RWPE2 (cell line): ENCODE measurements around the gene TRMT10A.
"Not testable (repeated sequence)": the region's sequence is repeated elsewhere in the genome, so short reads cannot be mapped to it uniquely, and the experiment has no call there.

Experiments used
- ATAC-seq: fragments of 200-7000 bp; cut with Tn5 transposase; 3 replicates; pipeline ENCODE4 v1.9.1; 2021; ENCODE audit warnings: low read depth
- DNase-seq: peaks from one replicate; pipeline ENCODE4 v3.0.0-alpha.2; 2020; ENCODE audit warnings: low spot score
- H3K27ac ChIP-seq: fragments of 450-650 bp; 2 replicates; pipeline ENCODE4 v1.5.1; 2017; ENCODE audit warnings: mild to moderate bottlenecking; ENCODE audit not compliant: poor library complexity, severe bottlenecking
- H3K27me3 ChIP-seq: fragments of 250-450 bp; sonication (Bioruptor Pico); 2 replicates; pipeline ENCODE4 v1.5.1; 2021; ENCODE audit warnings: mild to moderate bottlenecking, moderate library complexity; ENCODE audit not compliant: insufficient read depth, poor library complexity, severe bottlenecking
- H3K36me3 ChIP-seq: fragments of 250-450 bp; sonication (Bioruptor Pico); 2 replicates; pipeline ENCODE4 v1.5.1; 2020; ENCODE audit warnings: low read depth, mild to moderate bottlenecking, moderate library complexity
- H3K4me1 ChIP-seq: fragments of 250-450 bp; sonication (Bioruptor Pico); 2 replicates; pipeline ENCODE4 v1.5.1; 2021; ENCODE audit warnings: mild to moderate bottlenecking, moderate library complexity; ENCODE audit not compliant: insufficient read depth, poor library complexity, severe bottlenecking
- H3K4me3 ChIP-seq: fragments of 250-450 bp; sonication (Bioruptor Pico); 2 replicates; pipeline ENCODE4 v1.5.1; 2021; ENCODE audit warnings: mild to moderate bottlenecking, moderate library complexity; ENCODE audit not compliant: severe bottlenecking
- H3K9me3 ChIP-seq: fragments of 250-450 bp; sonication (Bioruptor Pico); 2 replicates; pipeline ENCODE4 v1.5.1; 2021; ENCODE audit warnings: mild to moderate bottlenecking, moderate library complexity; ENCODE audit not compliant: severe bottlenecking
- CTCF ChIP-seq: fragments of 450-650 bp; IDR thresholded peaks from one replicate; pipeline ENCODE4 v1.5.1; 2017; ENCODE audit warnings: mild to moderate bottlenecking, moderate library complexity; ENCODE audit not compliant: poor library complexity, severe bottlenecking

Gene TRMT10A

GRCh38 chr4:99536271-99536670, 27.6 kb downstream of the TRMT10A start:
- ATAC-seq (no peak), DNase-seq (no peak)
- H3K4me1 ChIP-seq = no peaks in the 10 kb centered on the region
- H3K36me3 ChIP-seq = no peaks in the 10 kb centered on the region
- no peak overlapping the region for H3K4me3 ChIP-seq
- no peaks in the 10 kb centered on the region for H3K9me3 ChIP-seq
- H3K27me3 ChIP-seq = no peaks in the 10 kb centered on the region
- no peak for TF ChIP-seq CTCF
- no peak overlapping the region for H3K27ac ChIP-seq

DNA sequence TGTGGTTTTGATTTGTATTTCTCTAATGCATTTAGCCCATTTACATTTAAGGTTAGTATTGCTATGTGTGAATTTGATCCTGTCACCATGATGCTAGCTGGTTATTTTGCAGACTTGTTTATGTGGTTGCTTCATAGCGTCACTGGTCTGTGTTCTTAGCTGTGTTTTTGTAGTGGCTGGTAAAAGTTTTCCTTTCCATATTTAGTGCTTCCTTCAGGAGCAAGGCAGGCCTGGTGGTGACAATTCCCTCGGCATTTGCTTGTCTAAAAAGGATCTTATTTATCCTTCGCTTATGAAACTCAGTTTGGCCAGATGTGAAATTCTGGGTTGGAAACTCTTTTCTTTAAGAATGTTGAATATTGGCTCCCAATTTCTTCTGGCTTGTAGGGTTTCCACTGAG, 29.1 kb downstream of the TRMT10A start:
- not testable (repeated sequence) for ATAC-seq, H3K9me3 ChIP-seq, H3K27ac ChIP-seq, DNase-seq, H3K4me3 ChIP-seq, H3K27me3 ChIP-seq, H3K36me3 ChIP-seq, H3K4me1 ChIP-seq

- Histone ChIP-seq H3K4me3 (no peak overlapping the region), H3K4me1 (no peaks in the 10 kb centered on the region), H3K9me3 (no peaks in the 10 kb centered on the region), H3K36me3 (no peaks in the 10 kb centered on the region), H3K27me3 (peaks cover 4% of the 10 kb centered on the region), H3K27ac (no peak overlapping the region)
- ATAC-seq (no peak), DNase-seq (no peak)
- no peak for TF ChIP-seq CTCF
These were observed 33.9 kb downstream of the TRMT10A start for GRCh38 chr4:99529956-99530355.

DNA sequence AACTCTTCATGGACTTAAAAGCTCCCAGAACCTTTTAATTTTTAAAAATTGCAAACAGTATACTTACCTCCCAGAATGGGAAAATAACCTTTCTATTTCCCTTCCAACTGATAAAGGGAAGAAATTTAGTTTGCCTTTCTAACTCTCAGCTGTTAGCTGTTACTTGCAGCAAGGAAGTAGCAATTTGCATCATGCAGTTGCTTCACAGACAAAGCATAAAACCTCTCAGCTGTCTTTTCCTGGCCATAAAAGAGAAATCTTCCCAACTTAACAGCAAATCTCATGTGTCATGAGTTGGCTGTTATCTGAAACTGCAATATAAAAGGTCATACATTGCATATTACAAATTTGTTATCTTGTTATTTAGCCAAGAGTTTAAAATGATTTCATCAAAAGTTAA, 34.6 kb downstream of the TRMT10A start:
- ATAC-seq = no peak
- no peak overlapping the region for H3K4me3 ChIP-seq
- H3K27me3 ChIP-seq = peaks cover 4% of the 10 kb centered on the region
- no peaks in the 10 kb centered on the region for H3K4me1 ChIP-seq
- H3K36me3 ChIP-seq = no peaks in the 10 kb centered on the region
- H3K9me3 ChIP-seq = no peaks in the 10 kb centered on the region
- no peak for TF ChIP-seq CTCF
- H3K27ac ChIP-seq = no peak overlapping the region
- no peak for DNase-seq

DNA sequence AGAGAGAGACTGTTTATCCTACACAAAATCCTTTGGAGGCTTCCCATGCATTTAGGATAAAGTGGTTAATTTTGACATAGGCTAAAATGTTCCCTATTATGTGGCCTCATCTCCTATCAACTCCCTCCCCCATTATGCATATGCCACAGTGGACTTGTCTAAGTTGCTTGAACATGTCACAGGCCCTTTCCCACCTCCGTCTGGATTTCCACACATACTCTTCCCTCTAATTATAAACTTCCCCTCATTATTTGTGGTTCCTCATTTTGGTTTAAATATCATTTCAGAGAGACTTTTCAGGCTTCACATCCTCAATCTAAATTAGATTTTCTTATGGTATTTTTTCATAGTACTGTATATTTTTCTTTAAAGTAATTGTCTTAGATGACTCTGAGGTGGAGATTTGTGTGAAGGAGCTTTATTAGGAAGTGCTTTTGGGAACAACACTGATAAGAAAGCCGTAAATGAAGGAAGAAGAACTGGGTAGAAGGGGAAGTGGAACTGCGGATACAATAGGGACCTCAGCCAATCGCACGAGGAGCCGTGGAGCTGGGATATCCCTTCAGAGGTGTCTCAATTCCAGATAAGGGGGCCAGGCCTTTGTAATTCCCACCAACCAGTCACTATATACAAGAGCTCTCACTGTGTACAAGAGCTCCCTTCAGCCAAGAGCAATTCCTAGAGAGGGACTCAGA, 45.1 kb downstream of the TRMT10A start:
- Histone ChIP-seq H3K9me3 (no peaks in the 10 kb centered on the region), H3K4me3 (no peak overlapping the region), H3K27ac (no peak overlapping the region), H3K4me1 (no peaks in the 10 kb centered on the region), H3K27me3 (no peaks in the 10 kb centered on the region), H3K36me3 (no peaks in the 10 kb centered on the region)
- no peak for ATAC-seq
- DNase-seq = no peak
- no peak for TF ChIP-seq CTCF
